Measurements from ENCODE around the gene OBSL1. TPM values are rescaled to one million over a fixed set of nuclear protein-coding genes. Genes with fewer than 3 reads are reported as not detected.

OBSL1 gene
- polyA plus RNA-seq, 3 donors = 0.09 TPM; not detected in 2

GRCh38 chr2:219595256-219595655, 23.9 kb upstream of the OBSL1 start:
- H3K79me2 ChIP-seq (ENCODE audit: insufficient read depth, low read length) = peaks cover 8% of the 10 kb centered on the region
- Mint-ChIP-seq H3K36me3 (peaks cover 0 to 2% of the 10 kb centered on the region in 2 donors), H3K27me3 (ENCODE audit: low read depth in 3 of 3) (peaks cover 6 to 12% (median 7%) of the 10 kb centered on the region in 3 donors), H3K9me3 (peaks cover 0 to 1% (median 0%) of the 10 kb centered on the region in 7 donors), H3K4me1 (peaks cover 22% of the 10 kb centered on the region), H3K4me3 (no peak overlapping the region), H3K27ac (no peak overlapping the region)
- no peak overlapping the region for H3K9ac ChIP-seq (ENCODE audit: insufficient read depth, low read length, poor library complexity, severe bottlenecking)
- peak overlapping the region; percentile 46 for H2AFZ ChIP-seq (ENCODE audit: insufficient read depth, low read depth, low read length, poor library complexity, severe bottlenecking)
- no peak overlapping the region for H3K4me3 ChIP-seq (replicated peaks in 1 of 3; ENCODE audit: low read depth in 2 of 3, low read length in 3 of 3)
- no peak overlapping the region for H3K27ac ChIP-seq (ENCODE audit: low read depth in 1 of 2, low read length in 2 of 2)
- H3K4me1 ChIP-seq (ENCODE audit: control insufficient read depth in 1 of 2, insufficient read depth in 2 of 2, low read length in 2 of 2) = peaks cover 11 to 16% of the 10 kb centered on the region in 2 donors
- no peak for TF ChIP-seq CTCF (IDR thresholded peaks at IDR 0.05)
- no peak overlapping the region for H3K4me2 ChIP-seq (replicated peaks; ENCODE audit: extremely low read depth, low read length, poor library complexity, severe bottlenecking)
- no peaks in the 10 kb centered on the region for H3K27me3 ChIP-seq (ENCODE audit: control insufficient read depth in 2 of 2, insufficient read depth in 2 of 2, low read length in 2 of 2)
- intact Hi-C loops (cut with micrococcal nuclease) = loop anchor here (5.0 kb wide), 3 partner anchors 43 to 208 kb away; partner anchors contain the start of genes GMPPA (in 2 of the 2) and DNPEP (in 1 of the 2)
- H3K36me3 ChIP-seq (replicated peaks in 1 of 2; ENCODE audit: control insufficient read depth in 1 of 2, insufficient read depth in 2 of 2, low read length in 2 of 2) = peaks cover 0 to 3% of the 10 kb centered on the region in 2 donors
- no peaks in the 10 kb centered on the region for H3K9me3 ChIP-seq (replicated peaks in 1 of 2; ENCODE audit: control insufficient read depth in 1 of 2, insufficient read depth in 1 of 2, low read length in 2 of 2)
- DNase-seq = no peak
- no peaks in the 10 kb centered on the region for H4K20me1 ChIP-seq (ENCODE audit: insufficient read depth, low read length)
- whole genome bisulfite sequencing (ENCODE audit: insufficient coverage) = no CpG with 5 or more reads among the region's 3 CpGs

GRCh38 chr2:219593154-219593553, 21.8 kb upstream of the OBSL1 start:
- no peak for DNase-seq
- intact Hi-C loops (cut with micrococcal nuclease) = no loop called here
- peaks cover 11% of the 10 kb centered on the region for H3K4me1 Mint-ChIP-seq
- H3K27ac Mint-ChIP-seq = no peak overlapping the region
- Histone ChIP-seq H3K27me3 (ENCODE audit: control insufficient read depth in 2 of 2, insufficient read depth in 2 of 2, low read length in 2 of 2) (no peaks in the 10 kb centered on the region), H3K4me1 (ENCODE audit: control insufficient read depth in 1 of 2, insufficient read depth in 2 of 2, low read length in 2 of 2) (peaks cover 5 to 8% of the 10 kb centered on the region in 2 donors), H3K4me2 (replicated peaks; ENCODE audit: extremely low read depth, low read length, poor library complexity, severe bottlenecking) (no peak overlapping the region), H3K9ac (ENCODE audit: insufficient read depth, low read length, poor library complexity, severe bottlenecking) (no peak overlapping the region), H4K20me1 (ENCODE audit: insufficient read depth, low read length) (no peaks in the 10 kb centered on the region), H3K36me3 (replicated peaks in 1 of 2; ENCODE audit: control insufficient read depth in 1 of 2, insufficient read depth in 2 of 2, low read length in 2 of 2) (no peaks in the 10 kb centered on the region), H2AFZ (ENCODE audit: insufficient read depth, low read depth, low read length, poor library complexity, severe bottlenecking) (no peak overlapping the region), H3K4me3 (replicated peaks in 1 of 3; ENCODE audit: low read depth in 2 of 3, low read length in 3 of 3) (no peak overlapping the region), H3K9me3 (replicated peaks in 1 of 2; ENCODE audit: control insufficient read depth in 1 of 2, insufficient read depth in 1 of 2, low read length in 2 of 2) (no peaks in the 10 kb centered on the region), H3K27ac (ENCODE audit: low read depth in 1 of 2, low read length in 2 of 2) (no peak overlapping the region), H3K79me2 (ENCODE audit: insufficient read depth, low read length) (no peaks in the 10 kb centered on the region)
- no peak overlapping the region for H3K4me3 Mint-ChIP-seq
- H3K27me3 Mint-ChIP-seq (ENCODE audit: low read depth in 3 of 3) = peaks cover 6 to 16% (median 7%) of the 10 kb centered on the region in 3 donors
- no peaks in the 10 kb centered on the region for H3K36me3 Mint-ChIP-seq
- peaks cover 0 to 1% (median 0%) of the 10 kb centered on the region in 7 donors for H3K9me3 Mint-ChIP-seq
- 100% methylated on average over 1 of the region's 2 CpGs for WGBS (ENCODE audit: insufficient coverage)
- no peak for TF ChIP-seq CTCF (IDR thresholded peaks at IDR 0.05)

Measured in CD14-positive monocyte (primary cell).